HepG2 (cell line): ENCODE measurements around the gene GNAS-AS1. TPM values are rescaled to one million over a fixed set of nuclear protein-coding genes. Genes with fewer than 3 reads are reported as not detected.

Source experiments
- DMAP1 ChIP-seq: IDR thresholded peaks from 2 replicates; pipeline ENCODE4 v1.6.1; 2016
- GTF2F1 ChIP-seq: fragments of 150-350 bp; IDR thresholded peaks from 2 replicates; pipeline ENCODE4 v1.6.1; 2014; ENCODE audit warnings: low read length
- KDM4B ChIP-seq: sonication (generic); formaldehyde crosslinking; IDR thresholded peaks from 2 replicates; pipeline ENCODE4 v1.4.0; 2020; ENCODE audit warnings: missing genetic modification reagents
- KDM5A ChIP-seq: fragments of 200-600 bp; sonication (generic); IDR thresholded peaks from 2 replicates; pipeline ENCODE4 v1.7.0; 2018; ENCODE audit warnings: antibody characterized with exemption, mild to moderate bottlenecking, low read length, borderline replicate concordance
- NR2F6 ChIP-seq, 2 experiments: IDR thresholded peaks; 2 replicates each; pipeline ENCODE4 v1.6.1; 2016; ENCODE audit warnings: antibody characterized with exemption in 1 of 2, mild to moderate bottlenecking in 1 of 2
- PAXIP1 ChIP-seq: sonication (generic); formaldehyde crosslinking; conservative IDR thresholded peaks from 2 replicates; pipeline ENCODE4 v1.4.0; 2020; ENCODE audit warnings: mild to moderate bottlenecking, missing genetic modification reagents, moderate library complexity
- PCBP2 ChIP-seq: fragments of 200-400 bp; formaldehyde crosslinking; optimal IDR thresholded peaks from 2 replicates; pipeline ENCODE3; 2018; ENCODE audit warnings: low read length, low read depth; ENCODE audit not compliant: poor library complexity, severe bottlenecking
- RFXAP ChIP-seq: sonication (generic); formaldehyde crosslinking; IDR thresholded peaks from 2 replicates; pipeline ENCODE4 v1.4.0; 2020; ENCODE audit warnings: missing genetic modification reagents, borderline replicate concordance
- SRSF1 ChIP-seq: fragments of 200-400 bp; formaldehyde crosslinking; optimal IDR thresholded peaks from 2 replicates; pipeline ENCODE3; 2017; ENCODE audit warnings: mild to moderate bottlenecking, low read depth, low read length, moderate library complexity
- TGIF2 ChIP-seq: IDR thresholded peaks from 2 replicates; pipeline ENCODE4 v1.6.1; 2016; ENCODE audit warnings: control low read depth, missing compliant biosample characterization
- TIGD3 ChIP-seq: sonication (generic); formaldehyde crosslinking; IDR thresholded peaks from 2 replicates; pipeline ENCODE4 v1.5.1; 2020; ENCODE audit warnings: mild to moderate bottlenecking, missing genetic modification reagents, borderline replicate concordance
- ZBTB38 ChIP-seq: sonication (generic); formaldehyde crosslinking; IDR thresholded peaks from 2 replicates; pipeline ENCODE4 v1.5.1; 2020; ENCODE audit warnings: mild to moderate bottlenecking, missing genetic modification reagents
- ZNF160 ChIP-seq: sonication (generic); formaldehyde crosslinking; IDR thresholded peaks from 2 replicates; pipeline ENCODE4 v1.8.0; 2022; ENCODE audit warnings: mild to moderate bottlenecking, inconsistent platforms, missing genetic modification reagents
- ZNF292 ChIP-seq: sonication (generic); formaldehyde crosslinking; IDR thresholded peaks from 2 replicates; pipeline ENCODE4 v1.8.1; 2022; ENCODE audit warnings: mild to moderate bottlenecking, low read depth, missing genetic modification reagents, borderline replicate concordance
- polyA plus RNA-seq, 8 experiments: library from polyadenylated mRNA; depleted of rRNA in 3 of 8; stranded (reverse) in 7 of 8; unstranded in 1 of 8; fragments of >200 nt; fragmentation: Illumina TruSeq in 4 of 8; extraction: Trizol in 4 of 8; gene quantifications; 2 replicates each; pipeline versions ENCODE4 v1.2.1 to v1.2.3, GENCODE V29; 2011 to 2016; ENCODE audit warnings: low read depth in 4 of 8, missing spikeins in 1 of 8, mixed read lengths in 1 of 8; ENCODE audit not compliant: insufficient read depth in 1 of 8
- total RNA-seq, 5 experiments: library from RNA; depleted of rRNA; stranded (reverse); fragments of >200 nt; fragmentation: Illumina TruSeq; extraction: Trizol; gene quantifications; 2 replicates each; pipeline ENCODE4 v1.2.3, GENCODE V29; 2016; ENCODE audit warnings: low read depth in 1 of 5
- TF ChIP-seq, protein P1 (sequence below), 2 experiments: sonication (generic) in 1 of 2; formaldehyde crosslinking in 1 of 2; IDR thresholded peaks; 2 replicates each; pipeline versions ENCODE4 v1.4.0 to v1.6.1; 2018 to 2020; ENCODE audit warnings: missing genetic modification reagents in 2 of 2, borderline replicate concordance in 1 of 2, low read depth in 1 of 2, mild to moderate bottlenecking in 1 of 2, missing biosample characterization in 1 of 2
- TF ChIP-seq, protein P2 (sequence below): sonication (generic); formaldehyde crosslinking; IDR thresholded peaks from 2 replicates; pipeline ENCODE4 v1.4.0; 2020; ENCODE audit warnings: low read depth, missing genetic modification reagents

GNAS-AS1 gene
- total and polyA plus RNA-seq, 2 of the 13 experiments (the other 11 are each of a cell fraction or from before 2014, with no cell fraction given) = not detected

DNA sequence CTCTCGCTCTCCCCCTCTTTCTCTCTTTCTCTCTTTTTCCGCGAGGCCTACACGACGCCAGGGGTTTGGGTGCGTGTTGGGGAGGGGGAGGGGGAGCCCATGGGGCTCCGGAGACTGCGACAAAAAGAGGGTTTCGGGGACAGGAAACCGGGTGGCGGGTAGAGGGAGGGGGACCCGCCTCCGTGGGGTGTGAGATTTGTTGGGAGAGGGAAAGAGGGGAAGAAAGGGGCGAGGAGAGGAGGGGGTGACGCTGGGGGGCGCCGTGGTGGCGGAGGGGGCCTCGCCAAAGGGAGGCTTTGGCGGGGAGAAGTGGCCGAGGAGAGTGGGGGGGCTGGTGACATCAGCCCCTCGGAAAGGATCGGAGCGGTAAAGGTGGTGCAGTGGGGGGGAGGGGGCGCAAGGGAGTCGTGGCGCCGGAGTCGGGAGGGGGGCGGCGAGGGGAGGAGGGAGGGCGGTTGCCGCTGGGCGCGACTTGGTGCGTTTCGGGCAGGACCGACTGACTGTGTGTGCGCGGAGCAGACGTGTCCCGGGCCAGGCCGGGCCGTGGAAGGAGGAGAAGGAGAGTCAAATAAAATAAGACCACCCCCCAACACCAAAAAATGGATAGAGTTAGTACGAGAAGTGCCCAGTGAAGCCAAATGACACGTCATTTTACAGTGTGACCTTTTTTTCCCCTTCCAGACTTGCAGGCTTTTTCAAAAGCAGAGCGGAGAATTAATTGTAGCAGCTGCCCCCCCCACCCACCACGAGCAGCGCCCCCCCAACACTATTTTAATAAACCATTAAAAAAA lies 41.6 kb upstream of the GNAS-AS1 start (continued):
- TF ChIP-seq, protein P1, sequence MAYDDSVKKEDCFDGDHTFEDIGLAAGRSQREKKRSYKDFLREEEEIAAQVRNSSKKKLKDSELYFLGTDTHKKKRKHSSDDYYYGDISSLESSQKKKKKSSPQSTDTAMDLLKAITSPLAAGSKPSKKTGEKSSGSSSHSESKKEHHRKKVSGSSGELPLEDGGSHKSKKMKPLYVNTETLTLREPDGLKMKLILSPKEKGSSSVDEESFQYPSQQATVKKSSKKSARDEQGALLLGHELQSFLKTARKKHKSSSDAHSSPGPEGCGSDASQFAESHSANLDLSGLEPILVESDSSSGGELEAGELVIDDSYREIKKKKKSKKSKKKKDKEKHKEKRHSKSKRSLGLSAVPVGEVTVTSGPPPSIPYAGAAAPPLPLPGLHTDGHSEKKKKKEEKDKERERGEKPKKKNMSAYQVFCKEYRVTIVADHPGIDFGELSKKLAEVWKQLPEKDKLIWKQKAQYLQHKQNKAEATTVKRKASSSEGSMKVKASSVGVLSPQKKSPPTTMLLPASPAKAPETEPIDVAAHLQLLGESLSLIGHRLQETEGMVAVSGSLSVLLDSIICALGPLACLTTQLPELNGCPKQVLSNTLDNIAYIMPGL (CRISPR knock-in tag; IDR thresholded peaks at IDR 0.05; ENCODE audit: borderline replicate concordance in 1 of 2, low read depth in 1 of 2) = peak; percentile 69 to 86
- TF ChIP-seq DMAP1 (peak; percentile 59; the same call in 1 of the 2 replicates), SRSF1 (peak; percentile 58), PCBP2 (peak; percentile 21), RFXAP (0 out of 2 replicates have a peak, but pooled peaks have one; percentile 44), NR2F6 (IDR thresholded peaks at IDR 0.05) (no peak), NR2F6 (CRISPR knock-in tag; IDR thresholded peaks at IDR 0.05) (no peak), TGIF2 (CRISPR knock-in tag) (peak; percentile 50; the same call in 1 of the 2 replicates), KDM5A (peak; percentile 79; the same call in 1 of the 2 replicates), TIGD3 (CRISPR knock-in tag) (no peak), ZNF292 (CRISPR knock-in tag) (no peak; the same call in 1 of the 2 replicates), ZNF160 (CRISPR knock-in tag) (peak; percentile 73; the same call in 1 of the 2 replicates), ZBTB38 (CRISPR knock-in tag) (peak; percentile 27; the same call in 1 of the 2 replicates), GTF2F1 (no peak), KDM4B (0 out of 2 replicates have a peak, but pooled peaks have one; percentile 33), PAXIP1 (CRISPR knock-in tag) (0 out of 2 replicates have a peak, but pooled peaks have one; percentile 16)
- TF ChIP-seq, protein P2, sequence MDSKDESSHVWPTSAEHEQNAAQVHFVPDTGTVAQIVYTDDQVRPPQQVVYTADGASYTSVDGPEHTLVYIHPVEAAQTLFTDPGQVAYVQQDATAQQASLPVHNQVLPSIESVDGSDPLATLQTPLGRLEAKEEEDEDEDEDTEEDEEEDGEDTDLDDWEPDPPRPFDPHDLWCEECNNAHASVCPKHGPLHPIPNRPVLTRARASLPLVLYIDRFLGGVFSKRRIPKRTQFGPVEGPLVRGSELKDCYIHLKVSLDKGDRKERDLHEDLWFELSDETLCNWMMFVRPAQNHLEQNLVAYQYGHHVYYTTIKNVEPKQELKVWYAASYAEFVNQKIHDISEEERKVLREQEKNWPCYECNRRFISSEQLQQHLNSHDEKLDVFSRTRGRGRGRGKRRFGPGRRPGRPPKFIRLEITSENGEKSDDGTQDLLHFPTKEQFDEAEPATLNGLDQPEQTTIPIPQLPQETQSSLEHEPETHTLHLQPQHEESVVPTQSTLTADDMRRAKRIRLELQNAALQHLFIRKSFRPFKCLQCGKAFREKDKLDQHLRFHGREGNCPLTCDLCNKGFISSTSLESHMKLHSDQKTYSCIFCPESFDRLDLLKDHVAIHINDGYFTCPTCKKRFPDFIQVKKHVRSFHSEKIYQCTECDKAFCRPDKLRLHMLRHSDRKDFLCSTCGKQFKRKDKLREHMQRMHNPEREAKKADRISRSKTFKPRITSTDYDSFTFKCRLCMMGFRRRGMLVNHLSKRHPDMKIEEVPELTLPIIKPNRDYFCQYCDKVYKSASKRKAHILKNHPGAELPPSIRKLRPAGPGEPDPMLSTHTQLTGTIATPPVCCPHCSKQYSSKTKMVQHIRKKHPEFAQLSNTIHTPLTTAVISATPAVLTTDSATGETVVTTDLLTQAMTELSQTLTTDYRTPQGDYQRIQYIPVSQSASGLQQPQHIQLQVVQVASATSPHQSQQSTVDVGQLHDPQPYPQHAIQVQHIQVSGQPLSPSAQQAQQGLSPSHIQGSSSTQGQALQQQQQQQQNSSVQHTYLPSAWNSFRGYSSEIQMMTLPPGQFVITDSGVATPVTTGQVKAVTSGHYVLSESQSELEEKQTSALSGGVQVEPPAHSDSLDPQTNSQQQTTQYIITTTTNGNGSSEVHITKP (CRISPR knock-in tag) = peak; percentile 43; the same call in 1 of the 2 replicates
